Mesodermal cell (in vitro differentiated cells): ENCODE data around the gene NLRP9.

Source experiments
- H3K27ac ChIP-seq: 2 replicates; pipeline ENCODE4 v1.7.0; 2013; ENCODE audit warnings: mild to moderate bottlenecking, low read depth, low read length, moderate library complexity; ENCODE audit not compliant: severe bottlenecking
- H3K36me3 ChIP-seq: 2 replicates; pipeline ENCODE4 v1.7.1; 2013; ENCODE audit warnings: mild to moderate bottlenecking, low read length, moderate library complexity; ENCODE audit not compliant: control insufficient read depth, insufficient read depth
- H3K4me1 ChIP-seq: one replicate; pipeline ENCODE4 v1.7.1; 2013; ENCODE audit warnings: mild to moderate bottlenecking, low read length; ENCODE audit not compliant: insufficient read depth, control insufficient read depth, poor library complexity, severe bottlenecking
- H3K4me3 ChIP-seq: 2 replicates; pipeline ENCODE4 v1.7.0; 2013; ENCODE audit warnings: low read length, control low read depth, mild to moderate bottlenecking; ENCODE audit not compliant: insufficient read depth, poor library complexity, severe bottlenecking; ENCODE audit errors: extremely low read depth
- H3K9me3 ChIP-seq: 2 replicates; pipeline ENCODE4 v1.7.1; 2013; ENCODE audit warnings: mild to moderate bottlenecking, low read length, moderate library complexity; ENCODE audit not compliant: control insufficient read depth
- WGBS, 2 experiments: methylation state at CpG; one replicate each; pipeline ENCODE4 v1.1.5; 2013; ENCODE audit warnings: missing lambda C conversion rate in 2 of 2; ENCODE audit not compliant: insufficient coverage in 2 of 2; 5-methylcytosine and 5-hydroxymethylcytosine counted together

The NLRP9 gene

GRCh38 chr19:55678121-55678671, 60.0 kb downstream of the NLRP9 start:
- H3K9me3 ChIP-seq, result no peaks in the 10 kb centered on the region
- H3K27ac ChIP-seq, result no peak overlapping the region
- H3K4me1 ChIP-seq, result peaks cover 43% of the 10 kb centered on the region
- 97 to 98% methylated on average over 21 of the region's 21 CpGs for WGBS, 2 experiments
- peaks cover 57% of the 10 kb centered on the region for H3K36me3 ChIP-seq
- no peak overlapping the region for H3K4me3 ChIP-seq

- 90 to 94% methylated on average over 6 of the region's 6 CpGs for WGBS, 2 experiments
- Histone ChIP-seq H3K4me1 (peaks cover 43% of the 10 kb centered on the region), H3K36me3 (peaks cover 61% of the 10 kb centered on the region), H3K27ac (peak overlapping the region; percentile 42), H3K9me3 (no peaks in the 10 kb centered on the region), H3K4me3 (no peak overlapping the region)
Observed at GRCh38 chr19:55677572-55678028, 60.6 kb downstream of the NLRP9 start.

- Histone ChIP-seq H3K9me3 (no peaks in the 10 kb centered on the region), H3K27ac (peak overlapping the region; percentile 42), H3K4me1 (peaks cover 43% of the 10 kb centered on the region), H3K36me3 (peaks cover 61% of the 10 kb centered on the region), H3K4me3 (no peak overlapping the region)
- WGBS, 2 experiments, result 90% methylated on average over 2 to 3 of the region's 7 CpGs
Observed at GRCh38 chr19:55676889-55677505, 61.2 kb downstream of the NLRP9 start.

- 86 to 90% methylated on average over 3 to 4 of the region's 5 CpGs for WGBS, 2 experiments
- peaks cover 43% of the 10 kb centered on the region for H3K4me1 ChIP-seq
- H3K27ac ChIP-seq, result no peak overlapping the region
- H3K36me3 ChIP-seq, result peaks cover 61% of the 10 kb centered on the region
- H3K9me3 ChIP-seq, result no peaks in the 10 kb centered on the region
- H3K4me3 ChIP-seq, result peak overlapping the region; percentile 90
Observed at GRCh38 chr19:55676383-55676782, 61.8 kb downstream of the NLRP9 start.

- peak overlapping the region; percentile 90 for H3K4me3 ChIP-seq
- H3K36me3 ChIP-seq, result peaks cover 57% of the 10 kb centered on the region
- H3K4me1 ChIP-seq, result peaks cover 41% of the 10 kb centered on the region
- H3K27ac ChIP-seq, result peak overlapping the region; percentile 86
- WGBS, 2 experiments, result 30 to 40% methylated on average over 11 to 14 of the region's 16 CpGs
- no peaks in the 10 kb centered on the region for H3K9me3 ChIP-seq
Observed at GRCh38 chr19:55675661-55676354, 62.4 kb downstream of the NLRP9 start.

GRCh38 chr19:55674841-55675660, 63.2 kb downstream of the NLRP9 start, which contains the start of gene EPN1:
Gene EPN1, plus strand, starts transcription at chr19:55675226. Its CDS starts 3,402 bp downstream, at chr19:55678628.
- peaks cover 35% of the 10 kb centered on the region for H3K4me1 ChIP-seq
- no peaks in the 10 kb centered on the region for H3K9me3 ChIP-seq
- H3K4me3 ChIP-seq, result peak within 1 kb of the TSS; percentile 90
- H3K36me3 ChIP-seq, result peaks cover 57% of the 10 kb centered on the region
- WGBS, 2 experiments, result 1% methylated on average over 62 to 82 of the region's 101 CpGs
- peak within 1 kb of the TSS; percentile 86 for H3K27ac ChIP-seq

GRCh38 chr19:55674459-55674840, 63.8 kb downstream of the NLRP9 start:
- Histone ChIP-seq H3K4me3 (peak overlapping the region; percentile 90), H3K27ac (peak overlapping the region; percentile 86), H3K4me1 (peaks cover 29% of the 10 kb centered on the region), H3K9me3 (no peaks in the 10 kb centered on the region), H3K36me3 (peaks cover 57% of the 10 kb centered on the region)
- 28 to 31% methylated on average over 9 to 17 of the region's 17 CpGs for WGBS, 2 experiments

GRCh38 chr19:55673889-55674288, 64.3 kb downstream of the NLRP9 start:
- H3K36me3 ChIP-seq, result peaks cover 57% of the 10 kb centered on the region
- 88 to 95% methylated on average over 3 to 4 of the region's 15 CpGs for WGBS, 2 experiments
- peak overlapping the region; percentile 12 for H3K27ac ChIP-seq
- no peak overlapping the region for H3K4me3 ChIP-seq
- no peaks in the 10 kb centered on the region for H3K9me3 ChIP-seq
- peaks cover 24% of the 10 kb centered on the region for H3K4me1 ChIP-seq

GRCh38 chr19:55673465-55673864, 64.7 kb downstream of the NLRP9 start:
- H3K27ac ChIP-seq, result peak overlapping the region; percentile 12
- no peaks in the 10 kb centered on the region for H3K9me3 ChIP-seq
- H3K36me3 ChIP-seq, result peaks cover 57% of the 10 kb centered on the region
- H3K4me1 ChIP-seq, result peaks cover 23% of the 10 kb centered on the region
- 70 to 80% methylated on average over 3 to 9 of the region's 9 CpGs for WGBS, 2 experiments
- no peak overlapping the region for H3K4me3 ChIP-seq

- H3K4me1 ChIP-seq, result peaks cover 23% of the 10 kb centered on the region
- H3K27ac ChIP-seq, result no peak overlapping the region
- H3K9me3 ChIP-seq, result no peaks in the 10 kb centered on the region
- no peak overlapping the region for H3K4me3 ChIP-seq
- H3K36me3 ChIP-seq, result peaks cover 58% of the 10 kb centered on the region
- WGBS, 2 experiments, result 92 to 100% methylated on average over 1 to 4 of the region's 5 CpGs
Observed at GRCh38 chr19:55672418-55672817, 65.8 kb downstream of the NLRP9 start.
